ENCODE results near the gene CNGB1.
"Not testable (repeated sequence)": the region's sequence is repeated elsewhere in the genome, so short reads cannot be mapped to it uniquely, and the experiment has no call there.

The CNGB1 gene

GRCh38 chr16:57950382-57950781, 20.5 kb downstream of the CNGB1 start:
- no peak for DNase-seq

- DNase-seq = no peak
These were observed 21.2 kb downstream of the CNGB1 start for GRCh38 chr16:57949595-57950238.

GRCh38 chr16:57949013-57949412, 21.9 kb downstream of the CNGB1 start:
- DNase-seq = no peak

- no peak for DNase-seq
These were observed 22.9 kb downstream of the CNGB1 start for GRCh38 chr16:57948027-57948426.

GRCh38 chr16:57947261-57947660, 23.7 kb downstream of the CNGB1 start:
- DNase-seq = no peak

- DNase-seq = peak; percentile 22
These were observed 24.6 kb downstream of the CNGB1 start for GRCh38 chr16:57946181-57946801.

- no peak for DNase-seq
These were observed 25.2 kb downstream of the CNGB1 start for GRCh38 chr16:57945740-57946138.

GRCh38 chr16:57944970-57945739, 25.8 kb downstream of the CNGB1 start:
- DNase-seq = no peak

GRCh38 chr16:57943381-57943780, 27.5 kb downstream of the CNGB1 start:
- DNase-seq = not testable (repeated sequence)

- not testable (repeated sequence) for DNase-seq
These were observed 29.0 kb downstream of the CNGB1 start for GRCh38 chr16:57941901-57942300.

- no peak for DNase-seq
These were observed 29.8 kb downstream of the CNGB1 start for GRCh38 chr16:57941016-57941664.

- no peak for DNase-seq
These were observed 30.5 kb downstream of the CNGB1 start for GRCh38 chr16:57940382-57940966.

- no peak for DNase-seq
These were observed 31.1 kb downstream of the CNGB1 start for GRCh38 chr16:57939872-57940224.

- no peak for DNase-seq
These were observed 31.7 kb downstream of the CNGB1 start for GRCh38 chr16:57938936-57939871.

GRCh38 chr16:57938484-57938883, 32.4 kb downstream of the CNGB1 start:
- no peak for DNase-seq

GRCh38 chr16:57937861-57938260, 33.1 kb downstream of the CNGB1 start:
- DNase-seq = no peak

GRCh38 chr16:57935904-57936303, 35.0 kb downstream of the CNGB1 start:
- no peak for DNase-seq

- DNase-seq = no peak
These were observed 40.4 kb downstream of the CNGB1 start for GRCh38 chr16:57930533-57930932.

GRCh38 chr16:57929250-57929649, 41.7 kb downstream of the CNGB1 start:
- DNase-seq = no peak

GRCh38 chr16:57926041-57926440, 44.9 kb downstream of the CNGB1 start:
- no peak for DNase-seq

GRCh38 chr16:57925310-57925709, 45.6 kb downstream of the CNGB1 start:
- DNase-seq = no peak

- DNase-seq = no peak
These were observed 46.4 kb downstream of the CNGB1 start for GRCh38 chr16:57924514-57924913.

Measured in NCI-H187 treated with DMSO at 0.1 percent for 48 hours (cell line).